GM12878 (cell line): ENCODE results near the gene ASCC3. TPM values are rescaled to one million over a fixed set of nuclear protein-coding genes. Genes with fewer than 3 reads are reported as not detected.

ENCODE experiments used
- ATAC-seq: fragments of 200-7000 bp; cut with Tn5 transposase; 3 replicates; pipeline ENCODE4 v1.9.1; 2020; ENCODE audit warnings: mild to moderate bottlenecking, moderate library complexity
- BruUV-seq: library from RNA; stranded (reverse); fragments of 400-500 nt; replicated peaks from 2 replicates; lab custom pipeline; 2021; lab: Mats Ljungman, UMichigan
- CTCF ChIA-PET: fragments of 300-600 bp; sonication (Branson Sonifier 250); formaldehyde crosslinking; extraction: SDS; loops from one replicate; lab custom pipeline; 2021; ENCODE audit warnings: inconsistent platforms; lab: Yijun Ruan, JAX
- POLR2A ChIA-PET: fragments of 350-600 bp; formaldehyde crosslinking; extraction: SDS; loops from one replicate; lab custom pipeline; 2021; ENCODE audit warnings: inconsistent platforms; lab: Charles Lee
- RAD21 ChIA-PET: fragments of 300-600 bp; sonication (Branson Sonifier 250); formaldehyde crosslinking; loops from one replicate; lab custom pipeline; 2023; ENCODE audit warnings: antibody characterized with exemption; ENCODE audit not compliant: unreplicated experiment; lab: Charles Lee
- SMC1A ChIA-PET: fragments of 300-600 bp; sonication (Branson Sonifier 250); formaldehyde crosslinking; loops from one replicate; lab custom pipeline; 2023; ENCODE audit not compliant: unreplicated experiment, uncharacterized antibody; lab: Charles Lee
- DNase-seq: peaks from one replicate; pipeline ENCODE4 v3.0.0-alpha.2; 2011; ENCODE audit warnings: low read depth, low spot score
- FAIRE-seq: peaks from 3 replicates; lab custom pipeline; 2011; peaks lifted over from hg19 to GRCh38; lab: Jason Lieb, UNC
- H2AFZ ChIP-seq: 2 replicates; pipeline ENCODE4 v1.6.0; 2011; ENCODE audit warnings: low read depth, low read length, control low read depth; ENCODE audit not compliant: control insufficient read depth
- H3K27ac ChIP-seq: 2 replicates; pipeline ENCODE4 v1.5.1; 2011; ENCODE audit warnings: control low read depth; ENCODE audit not compliant: control insufficient read depth, insufficient read depth
- H3K27me3 ChIP-seq, 2 experiments: replicated peaks in 1 of 2; 2 replicates each; pipeline versions ENCODE4 v1.6.0 to v1.6.1; 2011; ENCODE audit warnings: low read length in 1 of 2; ENCODE audit not compliant: control insufficient read depth in 2 of 2, insufficient read depth in 2 of 2
- H3K36me3 ChIP-seq, 2 experiments: 2 replicates each; pipeline ENCODE4 v1.5.1; 2011; ENCODE audit warnings: low read length in 1 of 2; ENCODE audit not compliant: control insufficient read depth in 2 of 2, insufficient read depth in 2 of 2
- H3K4me1 ChIP-seq: 2 replicates; pipeline ENCODE4 v1.6.1; 2011; ENCODE audit warnings: mild to moderate bottlenecking, low read length, moderate library complexity, mixed read lengths; ENCODE audit not compliant: control insufficient read depth, insufficient read depth
- H3K4me2 ChIP-seq: 2 replicates; pipeline ENCODE4 v1.6.0; 2011; ENCODE audit warnings: control low read depth; ENCODE audit not compliant: control insufficient read depth, insufficient read depth
- H3K4me3 ChIP-seq: fragments of 200-600 bp; sonication (generic); 2 replicates; pipeline ENCODE4 v1.5.1; 2016
- H3K79me2 ChIP-seq: 2 replicates; pipeline ENCODE4 v1.6.0; 2011; ENCODE audit warnings: low read length; ENCODE audit not compliant: control insufficient read depth, insufficient read depth
- H3K9ac ChIP-seq: 2 replicates; pipeline ENCODE4 v1.8.0; 2011; ENCODE audit warnings: low read length, control low read depth, mixed read lengths; ENCODE audit not compliant: control insufficient read depth, insufficient read depth
- H3K9me3 ChIP-seq: replicated peaks from 3 replicates; pipeline ENCODE4 v1.5.1; 2011; ENCODE audit warnings: mild to moderate bottlenecking, low read length; ENCODE audit not compliant: control insufficient read depth, insufficient read depth
- H4K20me1 ChIP-seq: 2 replicates; pipeline ENCODE4 v1.6.0; 2011; ENCODE audit not compliant: control insufficient read depth, insufficient read depth
- DPF2 ChIP-seq: fragments of 450-650 bp; IDR thresholded peaks from 2 replicates; pipeline ENCODE4 v1.6.1; 2017; ENCODE audit warnings: mild to moderate bottlenecking
- NFYB ChIP-seq: IDR thresholded peaks from 2 replicates; pipeline ENCODE4 v1.6.1; 2011; ENCODE audit warnings: low read depth, mild to moderate bottlenecking, low read length, improper control_type of control experiment, moderate library complexity; ENCODE audit not compliant: insufficient read depth
- PAX8 ChIP-seq: fragments of 450-650 bp; IDR thresholded peaks from 2 replicates; pipeline ENCODE4 v1.6.1; 2017; ENCODE audit warnings: mild to moderate bottlenecking, moderate library complexity
- STAT1 ChIP-seq: fragments of 450-650 bp; conservative IDR thresholded peaks from 2 replicates; pipeline ENCODE4 v1.6.1; 2014; ENCODE audit warnings: antibody characterized with exemption, mild to moderate bottlenecking
- WGBS: methylation state at CpG from one replicate; pipeline ENCODE4 v1.1.6; 2016; ENCODE audit warnings: low lambda C conversion rate; ENCODE audit not compliant: insufficient replicate concordance, insufficient coverage; ENCODE audit errors: missing lambda C conversion rate; 5-methylcytosine and 5-hydroxymethylcytosine counted together
- in situ Hi-C: fragments of 300-500 bp; cut with MboI; formaldehyde crosslinking; loops from 9 replicates; pipeline ENCODE4 v1.14.3; 2018; ENCODE audit warnings: mixed read lengths
- intact Hi-C: fragments of 100-400 bp; cut with micrococcal nuclease; formaldehyde crosslinking; loops from one replicate; pipeline ENCODE4 v1.14.2; 2022; ENCODE audit not compliant: unreplicated experiment
- polyA plus RNA-seq, 11 experiments: library from polyadenylated mRNA; depleted of rRNA in 4 of 11; unstranded in 6 of 11; stranded (reverse) in 5 of 11; fragments of >200 nt; fragmentation: Nextera tagmentation in 4 of 11; fragmentation: Illumina TruSeq in 1 of 11; extraction: Ambion mirVana in 4 of 11; extraction: Trizol in 1 of 11; gene quantifications; 1 replicate in 1 of 11; 2 replicates in 10 of 11; pipeline versions ENCODE4 v1.2.1 to v1.2.3, GENCODE V29; 2011 to 2016; ENCODE audit warnings: inconsistent platforms in 2 of 11, missing spikeins in 2 of 11, low read depth in 1 of 11
- total RNA-seq, 4 experiments: library from RNA; depleted of rRNA in 3 of 4; stranded (reverse); fragments of >200 nt in 3 of 4; fragmentation: Illumina TruSeq in 1 of 4; extraction: Trizol in 1 of 4; gene quantifications; 2 replicates each; pipeline versions ENCODE4 v1.2.1 to v1.2.3, GENCODE V29; 2013 to 2021
- TF ChIP-seq, protein P1 (sequence below): IDR thresholded peaks from 2 replicates; pipeline ENCODE4 v1.6.1; 2011; ENCODE audit warnings: low read depth, mild to moderate bottlenecking, low read length, moderate library complexity, borderline replicate concordance; ENCODE audit errors: extremely low read depth
- TF ChIP-seq, protein P2 (sequence below): IDR thresholded peaks from 2 replicates; pipeline ENCODE4 v1.6.1; 2012; ENCODE audit warnings: low read depth, low read length, improper control_type of control experiment
- TF ChIP-seq, protein P3 (sequence below): fragments of 150-350 bp; IDR thresholded peaks from 2 replicates; pipeline ENCODE4 v1.6.1; 2014; ENCODE audit warnings: mild to moderate bottlenecking, low read depth, low read length
- TF ChIP-seq, protein P4 (sequence below): fragments of 450-650 bp; IDR thresholded peaks from 2 replicates; pipeline ENCODE4 v1.6.1; 2016; ENCODE audit warnings: mild to moderate bottlenecking

Gene ASCC3
- total and polyA plus RNA-seq, 10 of the 15 experiments (the other 5 are each of a cell fraction or from before 2014, with no cell fraction given), result 19.9 to 76.2 (median 55.9) TPM

DNA sequence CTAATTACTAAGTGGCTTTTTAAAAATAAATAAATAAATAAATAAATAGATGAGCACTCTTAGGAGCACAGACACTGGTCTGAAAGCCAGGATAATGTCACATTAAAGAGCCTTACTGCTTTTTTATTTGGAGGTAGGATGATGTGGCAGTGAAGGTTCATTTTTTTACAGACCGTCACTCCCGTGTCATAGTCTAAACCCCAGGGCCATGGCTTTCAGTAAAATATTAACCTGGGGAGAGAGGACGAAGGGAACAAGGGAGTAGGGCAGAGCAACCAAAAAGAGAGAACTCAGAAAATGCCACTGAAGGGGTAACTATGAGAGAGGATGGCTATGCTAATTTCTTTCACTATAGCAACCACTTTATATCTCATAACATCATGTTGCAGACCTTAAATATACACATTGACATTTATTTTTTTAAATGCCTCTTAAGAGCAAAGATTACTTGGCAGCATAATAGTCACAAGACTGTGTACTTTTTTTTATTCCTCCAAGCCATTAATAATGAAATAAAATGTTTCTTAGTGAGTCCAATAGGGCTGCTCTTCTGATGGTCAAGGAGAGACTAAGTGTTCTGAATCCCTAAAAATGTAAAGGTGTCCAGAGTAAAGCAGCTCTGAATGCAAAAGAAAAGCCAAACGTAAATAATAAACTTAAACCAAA is 315.6 kb downstream of the ASCC3 start (continued):
- no peak for TF ChIP-seq PAX8
- no peak for TF ChIP-seq STAT1
- no peak for TF ChIP-seq NFYB
- TF ChIP-seq, protein P1, sequence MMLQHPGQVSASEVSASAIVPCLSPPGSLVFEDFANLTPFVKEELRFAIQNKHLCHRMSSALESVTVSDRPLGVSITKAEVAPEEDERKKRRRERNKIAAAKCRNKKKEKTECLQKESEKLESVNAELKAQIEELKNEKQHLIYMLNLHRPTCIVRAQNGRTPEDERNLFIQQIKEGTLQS, result no peak
- TF ChIP-seq, protein P2, sequence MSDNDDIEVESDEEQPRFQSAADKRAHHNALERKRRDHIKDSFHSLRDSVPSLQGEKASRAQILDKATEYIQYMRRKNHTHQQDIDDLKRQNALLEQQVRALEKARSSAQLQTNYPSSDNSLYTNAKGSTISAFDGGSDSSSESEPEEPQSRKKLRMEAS, result no peak
- TF ChIP-seq, protein P3, sequence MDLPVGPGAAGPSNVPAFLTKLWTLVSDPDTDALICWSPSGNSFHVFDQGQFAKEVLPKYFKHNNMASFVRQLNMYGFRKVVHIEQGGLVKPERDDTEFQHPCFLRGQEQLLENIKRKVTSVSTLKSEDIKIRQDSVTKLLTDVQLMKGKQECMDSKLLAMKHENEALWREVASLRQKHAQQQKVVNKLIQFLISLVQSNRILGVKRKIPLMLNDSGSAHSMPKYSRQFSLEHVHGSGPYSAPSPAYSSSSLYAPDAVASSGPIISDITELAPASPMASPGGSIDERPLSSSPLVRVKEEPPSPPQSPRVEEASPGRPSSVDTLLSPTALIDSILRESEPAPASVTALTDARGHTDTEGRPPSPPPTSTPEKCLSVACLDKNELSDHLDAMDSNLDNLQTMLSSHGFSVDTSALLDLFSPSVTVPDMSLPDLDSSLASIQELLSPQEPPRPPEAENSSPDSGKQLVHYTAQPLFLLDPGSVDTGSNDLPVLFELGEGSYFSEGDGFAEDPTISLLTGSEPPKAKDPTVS, result no peak

DNA sequence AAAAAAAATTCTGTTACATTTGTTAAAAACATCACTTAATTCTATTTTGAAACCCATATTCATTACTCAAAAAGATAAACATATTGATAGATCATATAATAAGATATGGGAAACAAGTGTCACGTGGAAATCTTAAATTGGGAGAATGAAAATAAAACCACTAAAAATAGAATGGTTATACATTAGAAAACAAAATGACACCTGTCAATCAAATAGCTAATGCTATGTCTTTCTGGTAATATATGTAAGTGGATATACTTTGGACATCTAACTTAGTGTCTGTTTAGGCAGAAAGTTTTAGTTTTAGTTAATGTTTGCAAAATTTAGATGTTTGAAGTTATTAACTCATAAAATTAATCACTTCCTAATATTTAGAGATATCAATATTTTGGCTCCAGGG is 321.3 kb downstream of the ASCC3 start:
- intact Hi-C loops, result no loop called here
- H3K9me3 ChIP-seq, result no peaks in the 10 kb centered on the region
- no peaks in the 10 kb centered on the region for H3K79me2 ChIP-seq
- in situ Hi-C loops, result no loop called here
- SMC1A ChIA-PET, result interaction anchor here (0.9 to 1.1 kb wide), 2 partner anchors 13 to 14 kb away, joined by 4 read pairs; no protein-coding TSS in a partner anchor
- RAD21 ChIA-PET, result interaction anchor here (1.1 kb wide), 1 partner anchor 11 kb away, joined by 3 read pairs; no protein-coding TSS in a partner anchor
- no peaks in the 10 kb centered on the region for H3K27me3 ChIP-seq
- CTCF ChIA-PET, result interaction anchor here (0.6 to 2.1 kb wide), 4 partner anchors 8 to 48 kb away, joined by 3 to 6 read pairs (median 4); no protein-coding TSS in a partner anchor
- H3K36me3 ChIP-seq, result no peaks in the 10 kb centered on the region
- TF ChIP-seq DPF2, result no peak
- TF ChIP-seq, protein P4, sequence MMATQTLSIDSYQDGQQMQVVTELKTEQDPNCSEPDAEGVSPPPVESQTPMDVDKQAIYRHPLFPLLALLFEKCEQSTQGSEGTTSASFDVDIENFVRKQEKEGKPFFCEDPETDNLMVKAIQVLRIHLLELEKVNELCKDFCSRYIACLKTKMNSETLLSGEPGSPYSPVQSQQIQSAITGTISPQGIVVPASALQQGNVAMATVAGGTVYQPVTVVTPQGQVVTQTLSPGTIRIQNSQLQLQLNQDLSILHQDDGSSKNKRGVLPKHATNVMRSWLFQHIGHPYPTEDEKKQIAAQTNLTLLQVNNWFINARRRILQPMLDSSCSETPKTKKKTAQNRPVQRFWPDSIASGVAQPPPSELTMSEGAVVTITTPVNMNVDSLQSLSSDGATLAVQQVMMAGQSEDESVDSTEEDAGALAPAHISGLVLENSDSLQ, result peak; percentile 56; the same call in 1 of the 2 replicates
- ATAC-seq (no peak), DNase-seq (no peak), FAIRE-seq (no peak)
- BruUV-seq, result no TSS peak
- H3K27ac ChIP-seq, result no peak overlapping the region
- H3K4me1 ChIP-seq, result no peaks in the 10 kb centered on the region
- H2AFZ ChIP-seq, result no peak overlapping the region
- POLR2A ChIA-PET, result interaction anchor here (0.8 kb wide), 1 partner anchor 15 kb away, joined by 4 read pairs; no protein-coding TSS in a partner anchor
- H3K4me3 ChIP-seq, result no peak overlapping the region
- no peaks in the 10 kb centered on the region for H4K20me1 ChIP-seq
- H3K4me2 ChIP-seq, result no peak overlapping the region
- H3K9ac ChIP-seq, result no peak overlapping the region
- 100% methylated on average over 1 of the region's 1 CpG for WGBS
